Testis (tissue), 3 donors: Measurements from ENCODE around the gene CD63. TPM values are rescaled to one million over a fixed set of nuclear protein-coding genes. Genes with fewer than 3 reads are reported as not detected.

Source experiments
- DNase-seq: peaks from one replicate; pipeline ENCODE4 v3.0.0-alpha.2; 2019
- H3K27ac ChIP-seq, 2 donors: fragments of 200-600 bp; sonication (generic); one replicate each; pipeline ENCODE4 v1.5.1; 2019
- H3K27me3 ChIP-seq: fragments of 200-600 bp; sonication (generic); one replicate; pipeline ENCODE4 v1.5.1; 2019
- H3K36me3 ChIP-seq: fragments of 200-600 bp; sonication (generic); one replicate; pipeline ENCODE4 v1.5.1; 2017; ENCODE audit warnings: low read depth; ENCODE audit errors: missing control alignments
- H3K4me1 ChIP-seq: fragments of 200-600 bp; sonication (generic); one replicate; pipeline ENCODE4 v1.5.1; 2019
- H3K4me3 ChIP-seq, 2 donors: fragments of 200-600 bp; sonication (generic); one replicate each; pipeline ENCODE4 v1.5.1; 2017 to 2019
- H3K9me3 ChIP-seq: fragments of 200-600 bp; sonication (generic); one replicate; pipeline ENCODE4 v1.5.1; 2017
- POLR2A ChIP-seq: fragments of 450-650 bp; IDR thresholded peaks from one replicate; pipeline ENCODE4 v1.6.1; 2017; ENCODE audit warnings: antibody characterized with exemption, mild to moderate bottlenecking, moderate library complexity
- WGBS, 2 donors: methylation state at CpG; one replicate each; pipeline ENCODE4 v1.1.5; 2018; 5-methylcytosine and 5-hydroxymethylcytosine counted together
- intact Hi-C: fragments of 100-400 bp; cut with DNase I; formaldehyde crosslinking; loops from one replicate; pipeline ENCODE4 v1.15.1; 2023; ENCODE audit warnings: low total_unique reads
- polyA plus RNA-seq: library from polyadenylated mRNA; stranded (reverse); fragments of 350-450 nt; fragmentation: Illumina TruSeq; extraction: RNeasy Lipid Tissue Mini Kit (QIAGEN cat#74804); gene quantifications from one replicate; pipeline ENCODE4 v1.2.3, GENCODE V29; 2014; ENCODE audit warnings: low read depth, low replicate concordance; ENCODE audit not compliant: insufficient read depth
- total RNA-seq, 2 donors: library from RNA; depleted of rRNA; stranded (reverse); fragments of >200 nt; gene quantifications; one replicate each; pipeline ENCODE4 v1.2.3, GENCODE V29; 2016
- TF ChIP-seq, protein P1 (sequence below), 3 experiments: fragments of 450-650 bp in 2 of 3; fragments of 200-600 bp in 1 of 3; sonication (generic) in 1 of 3; IDR thresholded peaks; one replicate each; pipeline ENCODE4 v1.5.1; 2016 to 2019; ENCODE audit warnings: antibody characterized with exemption in 3 of 3, mild to moderate bottlenecking in 2 of 3, moderate library complexity in 1 of 3

The CD63 gene
- total and polyA plus RNA-seq, 3 donors from 2014 or later, result 600 to 668 (median 655) TPM

DNA sequence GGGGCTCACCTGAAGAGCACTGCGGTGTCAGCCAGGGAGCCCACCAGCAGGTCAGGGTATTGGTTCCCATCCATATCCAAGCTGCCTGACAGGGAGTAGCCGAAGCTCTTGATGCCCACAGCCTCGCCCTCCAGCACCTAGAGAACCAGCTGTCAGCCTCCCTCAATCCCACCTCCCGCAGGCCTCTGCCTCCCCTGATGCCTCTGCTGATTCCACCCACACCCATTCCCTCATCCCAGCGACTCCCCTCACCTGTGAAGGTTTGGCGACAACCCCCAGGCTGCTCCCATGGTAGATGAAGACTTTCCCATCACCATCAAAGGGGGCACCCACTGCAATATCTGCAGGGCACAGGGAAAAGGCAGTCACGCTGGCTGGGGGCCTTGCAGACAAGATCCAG lies 31.1 kb downstream of the CD63 start:
- no peak for TF ChIP-seq POLR2A
- TF ChIP-seq, protein P1, sequence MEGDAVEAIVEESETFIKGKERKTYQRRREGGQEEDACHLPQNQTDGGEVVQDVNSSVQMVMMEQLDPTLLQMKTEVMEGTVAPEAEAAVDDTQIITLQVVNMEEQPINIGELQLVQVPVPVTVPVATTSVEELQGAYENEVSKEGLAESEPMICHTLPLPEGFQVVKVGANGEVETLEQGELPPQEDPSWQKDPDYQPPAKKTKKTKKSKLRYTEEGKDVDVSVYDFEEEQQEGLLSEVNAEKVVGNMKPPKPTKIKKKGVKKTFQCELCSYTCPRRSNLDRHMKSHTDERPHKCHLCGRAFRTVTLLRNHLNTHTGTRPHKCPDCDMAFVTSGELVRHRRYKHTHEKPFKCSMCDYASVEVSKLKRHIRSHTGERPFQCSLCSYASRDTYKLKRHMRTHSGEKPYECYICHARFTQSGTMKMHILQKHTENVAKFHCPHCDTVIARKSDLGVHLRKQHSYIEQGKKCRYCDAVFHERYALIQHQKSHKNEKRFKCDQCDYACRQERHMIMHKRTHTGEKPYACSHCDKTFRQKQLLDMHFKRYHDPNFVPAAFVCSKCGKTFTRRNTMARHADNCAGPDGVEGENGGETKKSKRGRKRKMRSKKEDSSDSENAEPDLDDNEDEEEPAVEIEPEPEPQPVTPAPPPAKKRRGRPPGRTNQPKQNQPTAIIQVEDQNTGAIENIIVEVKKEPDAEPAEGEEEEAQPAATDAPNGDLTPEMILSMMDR (IDR thresholded peaks at IDR 0.05), result no peak
- intact Hi-C loops, result no loop called here
- H3K4me1 ChIP-seq, result no peaks in the 10 kb centered on the region
- no peaks in the 10 kb centered on the region for H3K36me3 ChIP-seq
- H3K27ac ChIP-seq, result no peak overlapping the region
- no peaks in the 10 kb centered on the region for H3K9me3 ChIP-seq
- WGBS, 2 donors, result 83 to 88% methylated on average over 7 of the region's 7 CpGs
- no peak overlapping the region for H3K4me3 ChIP-seq
- no peaks in the 10 kb centered on the region for H3K27me3 ChIP-seq
- DNase-seq, result no peak

DNA sequence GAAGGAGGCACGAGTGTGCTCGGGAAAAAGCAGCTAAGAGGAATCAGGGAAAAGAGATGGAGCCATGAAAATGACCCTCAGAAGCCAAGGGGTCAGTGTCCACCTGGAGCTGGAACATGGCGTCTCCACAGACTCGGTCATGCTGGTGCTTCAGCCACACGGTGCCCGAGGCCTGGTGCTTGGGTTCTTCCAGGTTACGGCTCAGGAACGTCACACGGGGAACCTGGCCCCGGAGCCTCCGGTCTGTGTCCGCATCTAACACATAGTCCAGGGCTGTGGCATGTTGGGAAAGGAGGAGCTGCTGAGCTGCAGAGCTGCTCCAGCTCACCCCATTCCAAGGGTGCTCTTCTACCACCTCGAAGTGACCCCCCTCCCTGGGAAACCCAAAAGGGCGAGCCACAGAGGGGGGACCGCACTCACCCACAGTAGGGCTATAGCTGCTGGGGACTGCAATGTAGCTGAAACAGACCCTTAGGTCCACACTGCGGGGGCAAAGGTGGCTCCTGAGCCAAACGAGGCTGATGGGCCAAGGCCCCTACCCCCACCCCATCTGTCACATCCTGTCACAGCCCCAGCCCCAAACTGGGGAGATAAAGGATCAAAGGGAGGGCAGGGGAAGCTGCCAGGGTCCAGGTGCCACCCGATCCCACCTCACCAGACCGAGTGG lies 31.9 kb downstream of the CD63 start:
- Histone ChIP-seq H3K4me1 (no peaks in the 10 kb centered on the region), H3K4me3 (no peak overlapping the region), H3K27me3 (no peaks in the 10 kb centered on the region), H3K9me3 (no peaks in the 10 kb centered on the region), H3K27ac (no peak overlapping the region), H3K36me3 (no peaks in the 10 kb centered on the region)
- intact Hi-C loops, result no loop called here
- WGBS, 2 donors, result 89 to 90% methylated on average over 8 to 19 of the region's 19 CpGs
- no peak for TF ChIP-seq POLR2A
- TF ChIP-seq, protein P1 (IDR thresholded peaks at IDR 0.05), result no peak
- no peak for DNase-seq

DNA sequence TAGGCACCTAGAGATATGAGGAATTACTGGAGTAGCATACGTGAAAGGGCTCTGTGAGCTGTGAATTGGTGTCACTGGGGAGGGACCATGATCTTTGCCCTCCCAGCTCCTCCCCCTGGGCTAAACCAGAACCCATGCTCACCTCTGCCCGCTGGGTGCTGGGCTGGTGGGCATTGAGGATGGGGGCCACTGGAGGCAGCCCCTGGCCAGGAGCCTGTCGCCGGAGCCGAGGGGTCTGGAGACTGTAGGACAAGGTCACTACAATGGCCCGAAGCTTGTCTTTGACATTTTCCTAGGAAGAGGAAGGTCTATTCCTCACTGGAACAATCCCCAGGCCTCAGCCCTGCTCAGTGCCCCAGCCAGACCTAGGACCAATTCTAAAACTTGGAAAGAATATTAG lies 32.7 kb downstream of the CD63 start:
- Histone ChIP-seq H3K27me3 (no peaks in the 10 kb centered on the region), H3K4me3 (no peak overlapping the region), H3K4me1 (no peaks in the 10 kb centered on the region), H3K27ac (no peak overlapping the region), H3K36me3 (no peaks in the 10 kb centered on the region), H3K9me3 (no peaks in the 10 kb centered on the region)
- DNase-seq, result no peak
- TF ChIP-seq, protein P1 (IDR thresholded peaks at IDR 0.05), result no peak
- no peak for TF ChIP-seq POLR2A
- intact Hi-C loops, result no loop called here
- WGBS, 2 donors, result 75 to 92% methylated on average over 4 to 6 of the region's 6 CpGs

DNA sequence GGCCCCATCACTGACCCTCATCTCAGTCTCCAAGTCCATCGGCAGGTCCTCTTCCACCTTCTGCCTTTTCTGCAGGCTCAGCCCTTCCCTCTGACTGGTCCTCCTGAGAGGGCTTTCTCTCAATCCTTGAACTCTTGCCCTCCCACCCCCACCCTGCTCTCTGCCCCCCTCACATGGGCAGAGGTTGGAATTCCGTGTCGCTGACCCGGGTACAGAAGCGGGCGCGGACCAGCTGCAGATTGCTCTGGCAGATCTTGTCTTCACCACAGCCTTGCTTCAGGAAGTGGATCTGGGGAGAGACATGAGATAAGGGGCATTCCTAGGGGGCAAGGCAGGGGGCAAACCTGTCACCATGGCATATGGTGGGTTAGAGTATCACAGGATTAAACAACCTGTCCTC lies 33.5 kb downstream of the CD63 start:
- Histone ChIP-seq H3K27ac (no peak overlapping the region), H3K4me1 (no peaks in the 10 kb centered on the region), H3K9me3 (no peaks in the 10 kb centered on the region), H3K27me3 (no peaks in the 10 kb centered on the region), H3K36me3 (no peaks in the 10 kb centered on the region), H3K4me3 (no peak overlapping the region)
- intact Hi-C loops, result no loop called here
- no peak for DNase-seq
- 82 to 83% methylated on average over 7 of the region's 7 CpGs for WGBS, 2 donors
- TF ChIP-seq, protein P1 (IDR thresholded peaks at IDR 0.05), result no peak

DNA sequence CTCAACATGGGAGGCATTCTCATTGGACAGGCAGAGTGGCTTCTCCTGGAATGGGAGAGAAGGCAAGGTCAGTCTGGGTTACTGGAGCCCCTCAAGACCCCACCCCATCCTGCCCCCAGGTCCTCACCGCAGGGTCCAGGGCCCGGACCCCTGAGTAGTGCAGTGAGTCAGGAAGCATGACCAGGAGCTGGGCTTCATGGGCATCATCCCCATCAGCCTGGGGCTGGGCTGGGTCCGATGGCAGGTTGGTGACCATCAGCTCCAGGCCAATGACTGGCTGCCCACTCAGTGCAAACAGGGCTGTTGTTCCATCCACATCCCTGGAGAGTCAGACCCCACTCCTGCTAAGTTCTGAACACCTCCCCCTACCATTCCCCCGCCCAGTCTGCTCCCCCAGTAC lies 34.2 kb downstream of the CD63 start:
- intact Hi-C loops, result no loop called here
- no peaks in the 10 kb centered on the region for H3K36me3 ChIP-seq
- 98 to 100% methylated on average over 3 to 4 of the region's 4 CpGs for WGBS, 2 donors

More for the DNA sequence above, 34.2 kb downstream of the CD63 start:
- no peaks in the 10 kb centered on the region for H3K27me3 ChIP-seq
- H3K4me1 ChIP-seq, result no peaks in the 10 kb centered on the region
- H3K4me3 ChIP-seq, result no peak overlapping the region
- H3K27ac ChIP-seq, result no peak overlapping the region
- DNase-seq, result no peak
- TF ChIP-seq, protein P1 (IDR thresholded peaks at IDR 0.05), result no peak
- no peak for TF ChIP-seq POLR2A
- no peaks in the 10 kb centered on the region for H3K9me3 ChIP-seq
